Measurements from ENCODE around the gene NIPSNAP2. TPM values are rescaled to one million over a fixed set of nuclear protein-coding genes. Genes with fewer than 3 reads are reported as not detected.

NIPSNAP2 gene
- total and polyA plus RNA-seq, 10 of the 15 experiments (the other 5 are each of a cell fraction or from before 2014, with no cell fraction given): 24.7 to 88.5 (median 49.9) TPM

GRCh38 chr7:55951637-55952351, 12.6 kb upstream of the NIPSNAP2 start, which contains the start of gene MRPS17 (continued):
- TF ChIP-seq HDGF (IDR thresholded peaks at IDR 0.05) (no peak), KAT2A (conservative IDR thresholded peaks at IDR 0.05; ENCODE audit: control insufficient read depth, low read depth, low read length) (no peak), POLR2A (IDR thresholded peaks at IDR 0.05; ENCODE audit: low read depth, low read length) (peak; percentile 99), SP1 (IDR thresholded peaks at IDR 0.05; ENCODE audit: low read depth, low read length) (peak; percentile 89), SPI1 (IDR thresholded peaks at IDR 0.05; ENCODE audit: borderline replicate concordance, insufficient read depth, low read depth, low read length) (no peak), BMI1 (IDR thresholded peaks at IDR 0.05; ENCODE audit: borderline replicate concordance) (no peak), ZSCAN29 (IDR thresholded peaks at IDR 0.05) (no peak), POLR2AphosphoS2 (IDR thresholded peaks at IDR 0.05; ENCODE audit: low read depth, low read length) (peak; percentile 65; the same call in 1 of the 2 replicates), MXI1 (IDR thresholded peaks at IDR 0.05; ENCODE audit: low read depth, low read length) (peak; percentile 95), WRNIP1 (IDR thresholded peaks at IDR 0.05; ENCODE audit: borderline replicate concordance, low read depth, low read length) (no peak), PBX3 (IDR thresholded peaks at IDR 0.05; ENCODE audit: insufficient replicate concordance, low read depth, low read length) (no peak), E2F8 (IDR thresholded peaks at IDR 0.05; ENCODE audit: low read depth, partially characterized antibody) (no peak), CUX1 (IDR thresholded peaks at IDR 0.05; ENCODE audit: insufficient replicate concordance, low read depth, low read length) (no peak), CEBPB (IDR thresholded peaks at IDR 0.05; ENCODE audit: borderline replicate concordance in 1 of 2, low read depth in 2 of 2, low read length in 2 of 2) (no peak), STAT1 (conservative IDR thresholded peaks at IDR 0.05) (no peak), NBN (IDR thresholded peaks at IDR 0.05) (peak; percentile 87), ATF3 (IDR thresholded peaks at IDR 0.05; ENCODE audit: borderline replicate concordance, extremely low read depth, low read depth, low read length) (peak; percentile 77), HSF1 (IDR thresholded peaks at IDR 0.05; ENCODE audit: low read depth, low read length) (0 out of 2 replicates have a peak, but pooled peaks have one; percentile 12), SMAD1 (IDR thresholded peaks at IDR 0.05; ENCODE audit: low read depth, partially characterized antibody) (no peak)
